GM19397 (cell line): Measurements from ENCODE around the gene PADI4.

Source experiments
- ATAC-seq: cut with Tn5 transposase; IDR thresholded peaks from one replicate; pipeline ENCODE4 v1.9.1; 2021; ENCODE audit warnings: mild to moderate bottlenecking, moderate library complexity; ENCODE audit not compliant: unreplicated experiment

PADI4 gene

GRCh38 chr1:17307946-17308345 lies at the start of gene PADI4:
TSS of gene PADI4 (plus strand) at chr1:17308197. CDS start at chr1:17308223, 26 bp downstream.
- ATAC-seq = no peak

GRCh38 chr1:17258758-17259130 lies 49.3 kb upstream of the PADI4 start:
- no peak for ATAC-seq

- no peak for ATAC-seq
Measured at GRCh38 chr1:17259233-17259873, 48.6 kb upstream of the PADI4 start.

GRCh38 chr1:17260264-17260663 lies 47.7 kb upstream of the PADI4 start:
- ATAC-seq = no peak

GRCh38 chr1:17260738-17261137 lies 47.3 kb upstream of the PADI4 start:
- ATAC-seq = no peak

GRCh38 chr1:17263936-17264335 lies 44.1 kb upstream of the PADI4 start:
- ATAC-seq = no peak

- no peak for ATAC-seq
Measured at GRCh38 chr1:17264470-17264869, 43.5 kb upstream of the PADI4 start.

- no peak for ATAC-seq
Measured at GRCh38 chr1:17265162-17265561, 42.8 kb upstream of the PADI4 start.

GRCh38 chr1:17265950-17266349 lies 42.0 kb upstream of the PADI4 start:
- ATAC-seq = no peak

- ATAC-seq = no peak
Measured at GRCh38 chr1:17270891-17271765, 36.9 kb upstream of the PADI4 start.

- no peak for ATAC-seq
Measured at GRCh38 chr1:17272066-17272465, 35.9 kb upstream of the PADI4 start.

- ATAC-seq = no peak
Measured at GRCh38 chr1:17272646-17273045, 35.4 kb upstream of the PADI4 start.

- ATAC-seq = no peak
Measured at GRCh38 chr1:17273096-17273495, 34.9 kb upstream of the PADI4 start.

GRCh38 chr1:17274186-17275170 lies 33.5 kb upstream of the PADI4 start:
- no peak for ATAC-seq

- ATAC-seq = no peak
Measured at GRCh38 chr1:17276568-17276967, 31.4 kb upstream of the PADI4 start.

GRCh38 chr1:17277511-17278159 lies 30.4 kb upstream of the PADI4 start:
- no peak for ATAC-seq

GRCh38 chr1:17278996-17279830 lies 28.8 kb upstream of the PADI4 start:
- no peak for ATAC-seq

GRCh38 chr1:17280436-17280835 lies 27.6 kb upstream of the PADI4 start:
- no peak for ATAC-seq

GRCh38 chr1:17280894-17281293 lies 27.1 kb upstream of the PADI4 start:
- no peak for ATAC-seq

- ATAC-seq = no peak
Measured at GRCh38 chr1:17281775-17282181, 26.2 kb upstream of the PADI4 start.
